GM23338 (cell line): ENCODE results near the gene PCDHGB5. TPM values are rescaled to one million over a fixed set of nuclear protein-coding genes. Genes with fewer than 3 reads are reported as not detected.

Experiments used
- ATAC-seq: fragments of 200-7000 bp; cut with Tn5 transposase; 3 replicates; pipeline ENCODE4 v1.9.1; 2020
- DNase-seq: peaks from one replicate; pipeline ENCODE4 v3.0.0-alpha.2; 2015; ENCODE audit warnings: low spot score
- H2AFZ ChIP-seq: fragments of 200-600 bp; sonication (generic); 2 replicates; pipeline ENCODE4 v1.8.0; 2016; ENCODE audit warnings: antibody characterized with exemption, mild to moderate bottlenecking, moderate library complexity
- H3F3A ChIP-seq: fragments of 200-600 bp; sonication (generic); replicated peaks from 2 replicates; pipeline ENCODE4 v1.8.0; 2017; ENCODE audit warnings: antibody characterized with exemption, mixed run types, low read depth
- H3K27ac ChIP-seq: fragments of 200-600 bp; sonication (generic); 2 replicates; pipeline ENCODE4 v1.6.1; 2016; ENCODE audit warnings: low read depth
- H3K27me3 ChIP-seq: fragments of 200-600 bp; sonication (generic); 2 replicates; pipeline ENCODE4 v1.8.0; 2016; ENCODE audit warnings: mild to moderate bottlenecking, mixed run types, moderate library complexity; ENCODE audit not compliant: insufficient read depth
- H3K36me3 ChIP-seq: fragments of 200-600 bp; sonication (generic); 2 replicates; pipeline ENCODE4 v1.8.0; 2016; ENCODE audit warnings: mild to moderate bottlenecking; ENCODE audit not compliant: insufficient read depth
- H3K4me1 ChIP-seq: fragments of 200-600 bp; sonication (generic); 2 replicates; pipeline ENCODE4 v1.8.0; 2016; ENCODE audit warnings: mild to moderate bottlenecking, moderate library complexity; ENCODE audit not compliant: insufficient read depth
- H3K4me2 ChIP-seq: fragments of 200-600 bp; sonication (generic); 2 replicates; pipeline ENCODE4 v1.7.1; 2017; ENCODE audit warnings: mixed run types
- H3K4me3 ChIP-seq: fragments of 200-600 bp; sonication (generic); 2 replicates; pipeline ENCODE4 v1.6.1; 2016; ENCODE audit warnings: mixed run types
- H3K79me2 ChIP-seq: fragments of 200-600 bp; sonication (generic); replicated peaks from 2 replicates; pipeline ENCODE4 v1.8.0; 2017; ENCODE audit warnings: mild to moderate bottlenecking; ENCODE audit not compliant: insufficient read depth
- H3K9me2 ChIP-seq: fragments of 200-600 bp; sonication (generic); 2 replicates; pipeline ENCODE4 v1.8.0; 2017; ENCODE audit not compliant: insufficient read depth
- H4K20me1 ChIP-seq: fragments of 200-600 bp; sonication (generic); replicated peaks from 2 replicates; pipeline ENCODE4 v1.8.0; 2017; ENCODE audit warnings: mild to moderate bottlenecking; ENCODE audit not compliant: insufficient read depth
- H3K27ac Mint-ChIP-seq: 2 replicates; pipeline ENCODE4 v1.8.0; 2020; ENCODE audit warnings: inconsistent platforms, mild to moderate bottlenecking, moderate library complexity, mixed read lengths
- H3K27me3 Mint-ChIP-seq: 3 replicates; pipeline ENCODE4 v1.8.0; 2022; ENCODE audit warnings: low read depth, mild to moderate bottlenecking, moderate library complexity, mixed read lengths, inconsistent platforms; ENCODE audit not compliant: insufficient read depth, poor library complexity
- H3K36me3 Mint-ChIP-seq: 3 replicates; pipeline ENCODE4 v1.8.0; 2021; ENCODE audit warnings: low read depth, mild to moderate bottlenecking, inconsistent platforms, moderate library complexity, mixed read lengths
- H3K4me1 Mint-ChIP-seq: 3 replicates; pipeline ENCODE4 v1.8.0; 2020; ENCODE audit warnings: mild to moderate bottlenecking, inconsistent platforms, mixed read lengths
- H3K4me3 Mint-ChIP-seq: 3 replicates; pipeline ENCODE4 v1.8.0; 2021; ENCODE audit warnings: moderate library complexity, mild to moderate bottlenecking, inconsistent platforms, mixed read lengths
- H3K9me3 Mint-ChIP-seq: 3 replicates; pipeline ENCODE4 v1.8.0; 2020; ENCODE audit warnings: moderate library complexity, mild to moderate bottlenecking, inconsistent platforms, mixed read lengths
- JUNB ChIP-seq: IDR thresholded peaks from one replicate; pipeline ENCODE4 v1.6.1; 2016; ENCODE audit warnings: antibody characterized with exemption; ENCODE audit not compliant: unreplicated experiment
- NANOG ChIP-seq: IDR thresholded peaks from 2 replicates; pipeline ENCODE4 v1.6.1; 2016; ENCODE audit warnings: antibody characterized with exemption, borderline replicate concordance
- POLR2AphosphoS5 ChIP-seq: IDR thresholded peaks from 2 replicates; pipeline ENCODE4 v1.6.1; 2016; ENCODE audit warnings: antibody characterized with exemption, low read depth
- ZNF331 ChIP-seq: fragments of 250-450 bp; sonication (Bioruptor Pico); IDR thresholded peaks from 2 replicates; pipeline ENCODE4 v1.5.0; 2020; ENCODE audit warnings: low read depth, mild to moderate bottlenecking, moderate library complexity
- polyA plus RNA-seq: library from polyadenylated mRNA; unstranded; fragments of >200 nt; fragmentation: Nextera tagmentation; extraction: Ambion mirVana; gene quantifications from 2 replicates; pipeline ENCODE4 v1.2.1, GENCODE V29; 2016
- total RNA-seq: library from RNA; depleted of rRNA; stranded (reverse); fragments of >200 nt; shearing (Covaris generic); gene quantifications from 2 replicates; pipeline ENCODE4 v1.2.3, GENCODE V29; 2014
- TF ChIP-seq, protein P1 (sequence below): IDR thresholded peaks from 2 replicates; pipeline ENCODE4 v1.6.1; 2016; ENCODE audit warnings: antibody characterized with exemption
- TF ChIP-seq, protein P2 (sequence below), 2 experiments: fragments of 200-600 bp in 1 of 2; sonication (generic) in 1 of 2; conservative IDR thresholded peaks; 2 replicates each; pipeline versions ENCODE4 v1.5.1 to v1.6.1; 2016 to 2017; ENCODE audit warnings: antibody characterized with exemption in 2 of 2, low read depth in 2 of 2, mild to moderate bottlenecking in 2 of 2, moderate library complexity in 1 of 2
- TF ChIP-seq, protein P3 (sequence below): fragments of 250-450 bp; sonication (Bioruptor Pico); IDR thresholded peaks from 2 replicates; pipeline ENCODE4 v1.5.0; 2020; ENCODE audit warnings: mild to moderate bottlenecking, moderate library complexity

PCDHGB5 gene
- total and polyA plus RNA-seq, 2 experiments from 2014 or later, result 2.5 to 18.5 TPM

DNA sequence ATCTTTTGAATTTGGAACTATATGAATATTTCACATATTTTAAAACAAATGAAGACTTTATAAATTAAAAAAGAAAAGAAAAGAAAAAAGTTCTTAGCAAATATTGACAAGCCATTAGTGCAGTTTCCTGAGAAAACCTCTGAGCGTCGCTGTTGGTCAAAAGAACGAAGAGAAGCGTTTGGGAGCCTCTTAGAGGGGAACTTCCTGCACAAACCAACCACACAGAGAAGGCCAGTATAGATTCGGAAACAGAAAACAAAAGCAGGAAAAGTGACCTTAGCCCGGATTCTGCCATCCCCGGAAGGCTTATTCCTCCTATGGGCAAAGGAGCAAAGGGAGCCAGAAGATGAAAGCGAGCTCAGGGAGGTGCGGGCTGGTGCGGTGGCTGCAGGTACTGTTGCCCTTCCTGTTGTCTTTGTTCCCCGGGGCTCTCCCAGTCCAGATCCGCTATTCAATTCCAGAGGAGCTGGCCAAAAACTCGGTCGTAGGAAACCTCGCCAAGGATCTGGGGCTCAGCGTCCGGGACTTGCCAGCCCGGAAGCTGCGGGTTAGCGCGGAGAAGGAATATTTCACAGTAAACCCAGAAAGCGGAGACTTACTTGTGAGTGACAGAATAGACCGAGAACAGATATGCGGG lies 37.8 kb upstream of the PCDHGB5 start, which contains the start of gene PCDHGB2:
Gene PCDHGB2 (plus strand): TSS at position 205 of the 637 bp plus-strand sequence. CDS start 142 bp downstream, at position 347.
- DNase-seq (peak; percentile 88), ATAC-seq (peak; percentile 76)
- Mint-ChIP-seq H3K4me1 (peaks cover 14% of the 10 kb centered on the region), H3K4me3 (peak within 1 kb of the TSS; percentile 55), H3K9me3 (peaks cover 73% of the 10 kb centered on the region), H3K36me3 (peaks cover 73% of the 10 kb centered on the region), H3K27me3 (peaks cover 11% of the 10 kb centered on the region), H3K27ac (peak within 1 kb of the TSS; percentile 50)
- H3K79me2 ChIP-seq, result no peaks in the 10 kb centered on the region
- H2AFZ ChIP-seq, result peak within 1 kb of the TSS; percentile 40; the same call in 1 of the 2 replicates
- H3K4me3 ChIP-seq, result peak within 1 kb of the TSS; percentile 18; the same call in 1 of the 2 replicates
- H3K4me1 ChIP-seq, result peaks cover 17% of the 10 kb centered on the region; the same call in 1 of the 2 replicates
- peak within 1 kb of the TSS; percentile 37; the same call in 1 of the 2 replicates for H3K4me2 ChIP-seq
- H3F3A ChIP-seq, result 0 out of 2 replicates have a peak, but pooled peaks cover 3% of the 10 kb centered on the region
- H3K27me3 ChIP-seq, result no peaks in the 10 kb centered on the region
- no peaks in the 10 kb centered on the region for H4K20me1 ChIP-seq
- H3K36me3 ChIP-seq, result peaks cover under 1% of the 10 kb centered on the region; the same call in 1 of the 2 replicates
- TF ChIP-seq JUNB (no peak), ZNF331 (CRISPR knock-in tag) (no peak), POLR2AphosphoS5 (no peak), NANOG (no peak)
- TF ChIP-seq, protein P1, sequence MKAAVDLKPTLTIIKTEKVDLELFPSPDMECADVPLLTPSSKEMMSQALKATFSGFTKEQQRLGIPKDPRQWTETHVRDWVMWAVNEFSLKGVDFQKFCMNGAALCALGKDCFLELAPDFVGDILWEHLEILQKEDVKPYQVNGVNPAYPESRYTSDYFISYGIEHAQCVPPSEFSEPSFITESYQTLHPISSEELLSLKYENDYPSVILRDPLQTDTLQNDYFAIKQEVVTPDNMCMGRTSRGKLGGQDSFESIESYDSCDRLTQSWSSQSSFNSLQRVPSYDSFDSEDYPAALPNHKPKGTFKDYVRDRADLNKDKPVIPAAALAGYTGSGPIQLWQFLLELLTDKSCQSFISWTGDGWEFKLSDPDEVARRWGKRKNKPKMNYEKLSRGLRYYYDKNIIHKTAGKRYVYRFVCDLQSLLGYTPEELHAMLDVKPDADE, result no peak
- TF ChIP-seq, protein P2, sequence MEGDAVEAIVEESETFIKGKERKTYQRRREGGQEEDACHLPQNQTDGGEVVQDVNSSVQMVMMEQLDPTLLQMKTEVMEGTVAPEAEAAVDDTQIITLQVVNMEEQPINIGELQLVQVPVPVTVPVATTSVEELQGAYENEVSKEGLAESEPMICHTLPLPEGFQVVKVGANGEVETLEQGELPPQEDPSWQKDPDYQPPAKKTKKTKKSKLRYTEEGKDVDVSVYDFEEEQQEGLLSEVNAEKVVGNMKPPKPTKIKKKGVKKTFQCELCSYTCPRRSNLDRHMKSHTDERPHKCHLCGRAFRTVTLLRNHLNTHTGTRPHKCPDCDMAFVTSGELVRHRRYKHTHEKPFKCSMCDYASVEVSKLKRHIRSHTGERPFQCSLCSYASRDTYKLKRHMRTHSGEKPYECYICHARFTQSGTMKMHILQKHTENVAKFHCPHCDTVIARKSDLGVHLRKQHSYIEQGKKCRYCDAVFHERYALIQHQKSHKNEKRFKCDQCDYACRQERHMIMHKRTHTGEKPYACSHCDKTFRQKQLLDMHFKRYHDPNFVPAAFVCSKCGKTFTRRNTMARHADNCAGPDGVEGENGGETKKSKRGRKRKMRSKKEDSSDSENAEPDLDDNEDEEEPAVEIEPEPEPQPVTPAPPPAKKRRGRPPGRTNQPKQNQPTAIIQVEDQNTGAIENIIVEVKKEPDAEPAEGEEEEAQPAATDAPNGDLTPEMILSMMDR (conservative IDR thresholded peaks at IDR 0.05; ENCODE audit: low read depth in 2 of 2), result peak; percentile 80
- TF ChIP-seq, protein P3, sequence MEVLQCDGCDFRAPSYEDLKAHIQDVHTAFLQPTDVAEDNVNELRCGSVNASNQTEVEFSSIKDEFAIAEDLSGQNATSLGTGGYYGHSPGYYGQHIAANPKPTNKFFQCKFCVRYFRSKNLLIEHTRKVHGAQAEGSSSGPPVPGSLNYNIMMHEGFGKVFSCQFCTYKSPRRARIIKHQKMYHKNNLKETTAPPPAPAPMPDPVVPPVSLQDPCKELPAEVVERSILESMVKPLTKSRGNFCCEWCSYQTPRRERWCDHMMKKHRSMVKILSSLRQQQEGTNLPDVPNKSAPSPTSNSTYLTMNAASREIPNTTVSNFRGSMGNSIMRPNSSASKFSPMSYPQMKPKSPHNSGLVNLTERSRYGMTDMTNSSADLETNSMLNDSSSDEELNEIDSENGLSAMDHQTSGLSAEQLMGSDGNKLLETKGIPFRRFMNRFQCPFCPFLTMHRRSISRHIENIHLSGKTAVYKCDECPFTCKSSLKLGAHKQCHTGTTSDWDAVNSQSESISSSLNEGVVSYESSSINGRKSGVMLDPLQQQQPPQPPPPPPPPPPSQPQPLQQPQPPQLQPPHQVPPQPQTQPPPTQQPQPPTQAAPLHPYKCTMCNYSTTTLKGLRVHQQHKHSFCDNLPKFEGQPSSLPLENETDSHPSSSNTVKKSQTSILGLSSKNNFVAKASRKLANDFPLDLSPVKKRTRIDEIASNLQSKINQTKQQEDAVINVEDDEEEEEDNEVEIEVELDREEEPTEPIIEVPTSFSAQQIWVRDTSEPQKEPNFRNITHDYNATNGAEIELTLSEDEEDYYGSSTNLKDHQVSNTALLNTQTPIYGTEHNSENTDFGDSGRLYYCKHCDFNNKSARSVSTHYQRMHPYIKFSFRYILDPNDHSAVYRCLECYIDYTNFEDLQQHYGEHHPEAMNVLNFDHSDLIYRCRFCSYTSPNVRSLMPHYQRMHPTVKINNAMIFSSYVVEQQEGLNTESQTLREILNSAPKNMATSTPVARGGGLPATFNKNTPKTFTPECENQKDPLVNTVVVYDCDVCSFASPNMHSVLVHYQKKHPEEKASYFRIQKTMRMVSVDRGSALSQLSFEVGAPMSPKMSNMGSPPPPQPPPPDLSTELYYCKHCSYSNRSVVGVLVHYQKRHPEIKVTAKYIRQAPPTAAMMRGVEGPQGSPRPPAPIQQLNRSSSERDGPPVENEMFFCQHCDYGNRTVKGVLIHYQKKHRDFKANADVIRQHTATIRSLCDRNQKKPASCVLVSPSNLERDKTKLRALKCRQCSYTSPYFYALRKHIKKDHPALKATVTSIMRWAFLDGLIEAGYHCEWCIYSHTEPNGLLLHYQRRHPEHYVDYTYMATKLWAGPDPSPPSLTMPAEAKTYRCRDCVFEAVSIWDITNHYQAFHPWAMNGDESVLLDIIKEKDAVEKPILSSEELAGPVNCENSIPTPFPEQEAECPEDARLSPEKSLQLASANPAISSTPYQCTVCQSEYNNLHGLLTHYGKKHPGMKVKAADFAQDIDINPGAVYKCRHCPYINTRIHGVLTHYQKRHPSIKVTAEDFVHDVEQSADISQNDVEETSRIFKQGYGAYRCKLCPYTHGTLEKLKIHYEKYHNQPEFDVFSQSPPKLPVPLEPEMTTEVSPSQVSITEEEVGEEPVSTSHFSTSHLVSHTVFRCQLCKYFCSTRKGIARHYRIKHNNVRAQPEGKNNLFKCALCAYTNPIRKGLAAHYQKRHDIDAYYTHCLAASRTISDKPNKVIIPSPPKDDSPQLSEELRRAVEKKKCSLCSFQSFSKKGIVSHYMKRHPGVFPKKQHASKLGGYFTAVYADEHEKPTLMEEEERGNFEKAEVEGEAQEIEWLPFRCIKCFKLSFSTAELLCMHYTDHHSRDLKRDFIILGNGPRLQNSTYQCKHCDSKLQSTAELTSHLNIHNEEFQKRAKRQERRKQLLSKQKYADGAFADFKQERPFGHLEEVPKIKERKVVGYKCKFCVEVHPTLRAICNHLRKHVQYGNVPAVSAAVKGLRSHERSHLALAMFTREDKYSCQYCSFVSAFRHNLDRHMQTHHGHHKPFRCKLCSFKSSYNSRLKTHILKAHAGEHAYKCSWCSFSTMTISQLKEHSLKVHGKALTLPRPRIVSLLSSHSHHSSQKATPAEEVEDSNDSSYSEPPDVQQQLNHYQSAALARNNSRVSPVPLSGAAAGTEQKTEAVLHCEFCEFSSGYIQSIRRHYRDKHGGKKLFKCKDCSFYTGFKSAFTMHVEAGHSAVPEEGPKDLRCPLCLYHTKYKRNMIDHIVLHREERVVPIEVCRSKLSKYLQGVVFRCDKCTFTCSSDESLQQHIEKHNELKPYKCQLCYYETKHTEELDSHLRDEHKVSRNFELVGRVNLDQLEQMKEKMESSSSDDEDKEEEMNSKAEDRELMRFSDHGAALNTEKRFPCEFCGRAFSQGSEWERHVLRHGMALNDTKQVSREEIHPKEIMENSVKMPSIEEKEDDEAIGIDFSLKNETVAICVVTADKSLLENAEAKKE, result no peak
- H3K9me2 ChIP-seq, result no peaks in the 10 kb centered on the region
- no peak within 1 kb of the TSS for H3K27ac ChIP-seq
